NCI-H1436 (cell line): ENCODE results near the gene FRK.

Experiments
- DNase-seq: peaks from one replicate; lab custom pipeline; 2025; lab: John Stamatoyannopoulos, UW

FRK gene

GRCh38 chr6:116033687-116034303, 26.9 kb downstream of the FRK start:
- no peak for DNase-seq

- DNase-seq, result no peak
Observed at GRCh38 chr6:116030770-116031169, 29.9 kb downstream of the FRK start.

GRCh38 chr6:116029535-116029934, 31.2 kb downstream of the FRK start:
- no peak for DNase-seq

- no peak for DNase-seq
Observed at GRCh38 chr6:116028233-116028632, 32.5 kb downstream of the FRK start.

GRCh38 chr6:116027801-116028200, 32.9 kb downstream of the FRK start:
- DNase-seq, result no peak

- no peak for DNase-seq
Observed at GRCh38 chr6:116025405-116025804, 35.3 kb downstream of the FRK start.

GRCh38 chr6:116022841-116023445, 37.7 kb downstream of the FRK start:
- DNase-seq, result no peak

GRCh38 chr6:116020738-116021137, 40.0 kb downstream of the FRK start:
- no peak for DNase-seq

- DNase-seq, result no peak
Observed at GRCh38 chr6:116019428-116019827, 41.3 kb downstream of the FRK start.

- no peak for DNase-seq
Observed at GRCh38 chr6:116018976-116019375, 41.7 kb downstream of the FRK start.

- no peak for DNase-seq
Observed at GRCh38 chr6:116017546-116018295, 43.0 kb downstream of the FRK start.

GRCh38 chr6:116016846-116017545, 43.7 kb downstream of the FRK start:
- no peak for DNase-seq

GRCh38 chr6:116015983-116016382, 44.7 kb downstream of the FRK start:
- no peak for DNase-seq

GRCh38 chr6:116015561-116015960, 45.1 kb downstream of the FRK start:
- no peak for DNase-seq

- DNase-seq, result no peak
Observed at GRCh38 chr6:116012951-116013350, 47.7 kb downstream of the FRK start.

- DNase-seq, result no peak
Observed at GRCh38 chr6:116012471-116012949, 48.2 kb downstream of the FRK start.

GRCh38 chr6:116011520-116011919, 49.2 kb downstream of the FRK start:
- no peak for DNase-seq

- DNase-seq, result peak; percentile 56
Observed at GRCh38 chr6:116010790-116011401, 49.8 kb downstream of the FRK start.

GRCh38 chr6:116010386-116010785, 50.3 kb downstream of the FRK start:
- DNase-seq, result no peak

- DNase-seq, result no peak
Observed at GRCh38 chr6:116008470-116009243, 52.0 kb downstream of the FRK start.
